ENCODE measurements around the gene CHD6. TPM values are rescaled to one million over a fixed set of nuclear protein-coding genes. Genes with fewer than 3 reads are reported as not detected.

Gene CHD6
- total and polyA plus RNA-seq, 2 of the 13 experiments (the other 11 are each of a cell fraction or from before 2014, with no cell fraction given) = 14.4 to 52.0 TPM

DNA sequence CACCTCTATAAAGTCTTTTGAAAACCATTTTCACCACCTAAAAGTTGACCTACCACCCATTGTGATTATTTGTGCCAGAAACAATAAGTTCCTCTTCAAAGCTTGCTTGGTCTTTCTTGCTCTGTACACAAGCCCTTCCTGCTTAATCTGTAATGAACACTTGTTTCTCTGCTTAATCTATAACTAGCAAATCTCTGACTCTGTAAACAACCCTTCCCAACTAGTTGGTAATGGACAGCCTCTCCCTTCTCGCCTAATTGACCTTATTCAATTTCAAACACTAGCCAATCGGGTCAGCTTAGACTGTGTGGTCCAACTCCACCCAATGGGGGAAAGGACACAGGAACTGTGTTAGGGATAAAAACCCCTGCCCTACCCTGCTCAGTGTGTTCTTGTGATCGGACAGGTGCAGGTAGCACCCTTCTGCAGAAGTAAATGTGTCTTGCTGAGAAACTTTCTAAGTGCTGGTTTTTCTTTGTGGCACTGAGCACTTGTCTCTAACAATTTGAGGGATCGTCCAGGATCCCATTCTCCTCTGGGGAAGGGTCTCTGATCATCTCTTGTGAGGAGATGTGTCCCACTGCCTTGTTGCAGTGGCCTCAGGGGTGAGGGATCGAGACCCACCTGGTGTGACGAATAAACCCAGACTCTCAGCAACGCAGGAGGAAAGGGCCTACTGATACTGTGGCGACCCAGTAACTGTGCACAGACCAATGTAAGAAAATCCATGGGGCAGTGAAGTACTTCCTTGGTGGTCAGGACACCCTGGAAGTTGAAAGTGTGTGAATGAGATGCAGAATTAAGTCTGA lies 23.5 kb downstream of the CHD6 start (continued):
- no peak for TF ChIP-seq ZNF781 (CRISPR knock-in tag; IDR thresholded peaks at IDR 0.05; ENCODE audit: borderline replicate concordance, not compliant biosample characterization)
- TF ChIP-seq ZNF577 (CRISPR knock-in tag; IDR thresholded peaks at IDR 0.05; ENCODE audit: borderline replicate concordance, low read depth) = no peak
- peak; percentile 46; the same call in 1 of the 2 replicates for TF ChIP-seq ZNF747 (CRISPR knock-in tag; IDR thresholded peaks at IDR 0.05; ENCODE audit: borderline replicate concordance)
- TF ChIP-seq, protein P1, sequence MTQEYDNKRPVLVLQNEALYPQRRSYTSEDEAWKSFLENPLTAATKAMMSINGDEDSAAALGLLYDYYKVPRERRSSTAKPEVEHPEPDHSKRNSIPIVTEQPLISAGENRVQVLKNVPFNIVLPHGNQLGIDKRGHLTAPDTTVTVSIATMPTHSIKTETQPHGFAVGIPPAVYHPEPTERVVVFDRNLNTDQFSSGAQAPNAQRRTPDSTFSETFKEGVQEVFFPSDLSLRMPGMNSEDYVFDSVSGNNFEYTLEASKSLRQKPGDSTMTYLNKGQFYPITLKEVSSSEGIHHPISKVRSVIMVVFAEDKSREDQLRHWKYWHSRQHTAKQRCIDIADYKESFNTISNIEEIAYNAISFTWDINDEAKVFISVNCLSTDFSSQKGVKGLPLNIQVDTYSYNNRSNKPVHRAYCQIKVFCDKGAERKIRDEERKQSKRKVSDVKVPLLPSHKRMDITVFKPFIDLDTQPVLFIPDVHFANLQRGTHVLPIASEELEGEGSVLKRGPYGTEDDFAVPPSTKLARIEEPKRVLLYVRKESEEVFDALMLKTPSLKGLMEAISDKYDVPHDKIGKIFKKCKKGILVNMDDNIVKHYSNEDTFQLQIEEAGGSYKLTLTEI (CRISPR knock-in tag; conservative IDR thresholded peaks at IDR 0.05) = no peak
- no peak for TF ChIP-seq BCLAF1 (IDR thresholded peaks at IDR 0.05)
- no peak for TF ChIP-seq ATF7-NPFF (CRISPR knock-in tag; IDR thresholded peaks at IDR 0.05; ENCODE audit: low read depth)
- TF ChIP-seq HCFC1 (IDR thresholded peaks at IDR 0.05; ENCODE audit: low read depth, low read length) = no peak
- no peak for TF ChIP-seq KDM2A (CRISPR knock-in tag; IDR thresholded peaks at IDR 0.05; ENCODE audit: borderline replicate concordance, low read depth)
- peak; percentile 58; the same call in 1 of the 2 replicates for TF ChIP-seq KDM1A (CRISPR knock-in tag; IDR thresholded peaks at IDR 0.05)
- TF ChIP-seq ATM (IDR thresholded peaks at IDR 0.05; ENCODE audit: borderline replicate concordance) = no peak
- no peak for TF ChIP-seq SATB2 (CRISPR knock-in tag; IDR thresholded peaks at IDR 0.05)
- TF ChIP-seq ZNF343 (CRISPR knock-in tag; IDR thresholded peaks at IDR 0.05) = no peak
- TF ChIP-seq ZNF724P (CRISPR knock-in tag; IDR thresholded peaks at IDR 0.05; ENCODE audit: borderline replicate concordance) = no peak
- no peak for TF ChIP-seq TFAP4 (IDR thresholded peaks at IDR 0.05; ENCODE audit: borderline replicate concordance, low read depth)
- TF ChIP-seq SRSF1 (optimal IDR thresholded peaks at IDR 0.05; ENCODE audit: low read depth, low read length) = no peak
- TF ChIP-seq ZNF713 (CRISPR knock-in tag; IDR thresholded peaks at IDR 0.05) = no peak
- TF ChIP-seq MLXIP (CRISPR knock-in tag; IDR thresholded peaks at IDR 0.05; ENCODE audit: borderline replicate concordance) = no peak
- TF ChIP-seq ZNF235 (CRISPR knock-in tag; IDR thresholded peaks at IDR 0.05; ENCODE audit: borderline replicate concordance) = no peak
- no peak for TF ChIP-seq ZSCAN12 (CRISPR knock-in tag; IDR thresholded peaks at IDR 0.05)
- TF ChIP-seq ZKSCAN5 (CRISPR knock-in tag; IDR thresholded peaks at IDR 0.05) = peak; percentile 73; the same call in 1 of the 2 replicates

Measured in HepG2 (cell line).